Fibroblast of lung (primary cell): ENCODE measurements around the gene IP6K1. TPM values are rescaled to one million over a fixed set of nuclear protein-coding genes. Genes with fewer than 3 reads are reported as not detected.

Experiments
- DNase-seq, 2 donors: peaks; one replicate each; pipeline versions ENCODE4 v3.0.0 to v3.0.0-alpha.2; 2010; ENCODE audit warnings: low read depth in 2 of 2
- H2AFZ ChIP-seq: 2 replicates; pipeline ENCODE4 v1.5.1; 2012; ENCODE audit warnings: low read length, control low read depth, inconsistent platforms
- H3K27ac ChIP-seq: 2 replicates; pipeline ENCODE4 v1.5.1; 2011; ENCODE audit warnings: low read length, control low read depth; ENCODE audit not compliant: insufficient read depth
- H3K27me3 ChIP-seq: 2 replicates; pipeline ENCODE4 v1.5.1; 2011; ENCODE audit warnings: mild to moderate bottlenecking, low read length; ENCODE audit not compliant: control insufficient read depth, insufficient read depth
- H3K36me3 ChIP-seq: 2 replicates; pipeline ENCODE4 v1.5.1; 2011; ENCODE audit warnings: low read length; ENCODE audit not compliant: control insufficient read depth, insufficient read depth
- H3K4me1 ChIP-seq: 2 replicates; pipeline ENCODE4 v1.5.1; 2011; ENCODE audit warnings: low read length; ENCODE audit not compliant: control insufficient read depth, insufficient read depth; ENCODE audit errors: extremely low read depth
- H3K4me2 ChIP-seq: 2 replicates; pipeline ENCODE4 v1.5.1; 2011; ENCODE audit warnings: low read length, control low read depth; ENCODE audit not compliant: insufficient read depth; ENCODE audit errors: extremely low read depth
- H3K4me3 ChIP-seq, 4 experiments: fragments of 200-600 bp in 1 of 4; sonication (generic) in 1 of 4; replicated peaks in 1 of 4; 2 replicates each; pipeline ENCODE4 v1.5.1; 2011 to 2016; ENCODE audit warnings: low read length in 4 of 4, low read depth in 3 of 4, mild to moderate bottlenecking in 3 of 4, control low read depth in 2 of 4, inconsistent platforms in 1 of 4, mixed read lengths in 1 of 4; ENCODE audit not compliant: insufficient read depth in 1 of 4; ENCODE audit errors: control extremely low read depth in 1 of 4
- H3K79me2 ChIP-seq: 2 replicates; pipeline ENCODE4 v1.5.1; 2012; ENCODE audit warnings: mild to moderate bottlenecking, low read length, inconsistent platforms; ENCODE audit not compliant: control insufficient read depth, insufficient read depth
- H3K9ac ChIP-seq: 2 replicates; pipeline ENCODE4 v1.5.1; 2011; ENCODE audit warnings: mild to moderate bottlenecking, low read length, control low read depth; ENCODE audit not compliant: insufficient read depth
- H3K9me3 ChIP-seq: 2 replicates; pipeline ENCODE4 v1.5.1; 2012; ENCODE audit warnings: low read depth, low read length; ENCODE audit not compliant: control insufficient read depth, insufficient read depth
- H4K20me1 ChIP-seq: 2 replicates; pipeline ENCODE4 v1.5.1; 2011; ENCODE audit warnings: low read length; ENCODE audit not compliant: control insufficient read depth, insufficient read depth; ENCODE audit errors: extremely low read depth
- EZH2 ChIP-seq: IDR thresholded peaks from 2 replicates; pipeline ENCODE4 v1.5.1; 2012; ENCODE audit warnings: low read length, control low read depth, mild to moderate bottlenecking; ENCODE audit errors: missing control alignments
- polyA plus RNA-seq, 2 donors: library from polyadenylated mRNA; depleted of rRNA in 1 of 2; stranded (reverse) in 1 of 2; unstranded in 1 of 2; fragments of >200 nt; gene quantifications; 2 replicates each; pipeline ENCODE4 v1.2.1, GENCODE V29; 2011 to 2012; ENCODE audit warnings: missing spikeins in 1 of 2
- total RNA-seq: library from RNA; depleted of rRNA; stranded (reverse); fragments of >200 nt; gene quantifications from 2 replicates; pipeline ENCODE4 v1.2.1, GENCODE V29; 2014
- TF ChIP-seq, protein P1 (sequence below), 2 donors: IDR thresholded peaks in 1 of 2; conservative IDR thresholded peaks in 1 of 2; 1 replicate in 1 of 2; 2 replicates in 1 of 2; pipeline ENCODE4 v1.5.1; 2011 to 2012; ENCODE audit warnings: low read length in 2 of 2, control low read depth in 1 of 2, inconsistent platforms in 1 of 2, low read depth in 1 of 2, mild to moderate bottlenecking in 1 of 2

IP6K1 gene
- total and polyA plus RNA-seq, 2 donors (not counting 1 experiment from before 2014, with no cell fraction given), result 30.2 to 45.4 TPM

DNA sequence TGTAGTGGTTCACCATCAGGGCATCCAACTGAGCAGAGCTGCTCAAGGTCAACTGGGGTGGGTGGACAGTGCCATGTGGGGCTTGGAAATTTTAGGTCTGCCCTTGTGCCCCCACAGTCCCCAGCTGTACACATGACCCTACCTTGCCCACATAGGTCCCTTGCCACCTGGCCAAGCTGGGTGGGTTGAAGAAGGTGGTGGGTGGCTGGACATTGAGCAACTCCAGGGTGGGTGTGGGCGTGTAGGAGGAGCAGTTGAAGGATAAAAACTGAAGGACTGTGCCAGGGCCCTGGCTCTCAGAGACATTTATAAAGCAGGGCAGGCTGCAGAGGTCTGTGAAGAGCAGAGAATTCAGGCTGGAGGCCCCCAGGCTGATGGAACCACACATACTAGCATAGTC is 12.8 kb upstream of the IP6K1 start:
- DNase-seq, result no peak
- H3K36me3 ChIP-seq, result no peaks in the 10 kb centered on the region
- H4K20me1 ChIP-seq, result no peaks in the 10 kb centered on the region
- TF ChIP-seq, protein P1, sequence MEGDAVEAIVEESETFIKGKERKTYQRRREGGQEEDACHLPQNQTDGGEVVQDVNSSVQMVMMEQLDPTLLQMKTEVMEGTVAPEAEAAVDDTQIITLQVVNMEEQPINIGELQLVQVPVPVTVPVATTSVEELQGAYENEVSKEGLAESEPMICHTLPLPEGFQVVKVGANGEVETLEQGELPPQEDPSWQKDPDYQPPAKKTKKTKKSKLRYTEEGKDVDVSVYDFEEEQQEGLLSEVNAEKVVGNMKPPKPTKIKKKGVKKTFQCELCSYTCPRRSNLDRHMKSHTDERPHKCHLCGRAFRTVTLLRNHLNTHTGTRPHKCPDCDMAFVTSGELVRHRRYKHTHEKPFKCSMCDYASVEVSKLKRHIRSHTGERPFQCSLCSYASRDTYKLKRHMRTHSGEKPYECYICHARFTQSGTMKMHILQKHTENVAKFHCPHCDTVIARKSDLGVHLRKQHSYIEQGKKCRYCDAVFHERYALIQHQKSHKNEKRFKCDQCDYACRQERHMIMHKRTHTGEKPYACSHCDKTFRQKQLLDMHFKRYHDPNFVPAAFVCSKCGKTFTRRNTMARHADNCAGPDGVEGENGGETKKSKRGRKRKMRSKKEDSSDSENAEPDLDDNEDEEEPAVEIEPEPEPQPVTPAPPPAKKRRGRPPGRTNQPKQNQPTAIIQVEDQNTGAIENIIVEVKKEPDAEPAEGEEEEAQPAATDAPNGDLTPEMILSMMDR (conservative IDR thresholded peaks at IDR 0.05 in 1 of 2, IDR thresholded peaks at IDR 0.05 in 1 of 2; ENCODE audit: low read depth in 1 of 2, low read length in 2 of 2), result no peak
- TF ChIP-seq EZH2, result no peak
- no peak overlapping the region for H3K4me2 ChIP-seq
- H2AFZ ChIP-seq, result no peak overlapping the region
- no peak overlapping the region for H3K27ac ChIP-seq
- H3K9ac ChIP-seq, result no peak overlapping the region
- H3K4me3 ChIP-seq, result no peak overlapping the region
- no peaks in the 10 kb centered on the region for H3K9me3 ChIP-seq
- H3K27me3 ChIP-seq, result no peaks in the 10 kb centered on the region
- H3K79me2 ChIP-seq, result no peaks in the 10 kb centered on the region
- peaks cover 8% of the 10 kb centered on the region for H3K4me1 ChIP-seq

DNA sequence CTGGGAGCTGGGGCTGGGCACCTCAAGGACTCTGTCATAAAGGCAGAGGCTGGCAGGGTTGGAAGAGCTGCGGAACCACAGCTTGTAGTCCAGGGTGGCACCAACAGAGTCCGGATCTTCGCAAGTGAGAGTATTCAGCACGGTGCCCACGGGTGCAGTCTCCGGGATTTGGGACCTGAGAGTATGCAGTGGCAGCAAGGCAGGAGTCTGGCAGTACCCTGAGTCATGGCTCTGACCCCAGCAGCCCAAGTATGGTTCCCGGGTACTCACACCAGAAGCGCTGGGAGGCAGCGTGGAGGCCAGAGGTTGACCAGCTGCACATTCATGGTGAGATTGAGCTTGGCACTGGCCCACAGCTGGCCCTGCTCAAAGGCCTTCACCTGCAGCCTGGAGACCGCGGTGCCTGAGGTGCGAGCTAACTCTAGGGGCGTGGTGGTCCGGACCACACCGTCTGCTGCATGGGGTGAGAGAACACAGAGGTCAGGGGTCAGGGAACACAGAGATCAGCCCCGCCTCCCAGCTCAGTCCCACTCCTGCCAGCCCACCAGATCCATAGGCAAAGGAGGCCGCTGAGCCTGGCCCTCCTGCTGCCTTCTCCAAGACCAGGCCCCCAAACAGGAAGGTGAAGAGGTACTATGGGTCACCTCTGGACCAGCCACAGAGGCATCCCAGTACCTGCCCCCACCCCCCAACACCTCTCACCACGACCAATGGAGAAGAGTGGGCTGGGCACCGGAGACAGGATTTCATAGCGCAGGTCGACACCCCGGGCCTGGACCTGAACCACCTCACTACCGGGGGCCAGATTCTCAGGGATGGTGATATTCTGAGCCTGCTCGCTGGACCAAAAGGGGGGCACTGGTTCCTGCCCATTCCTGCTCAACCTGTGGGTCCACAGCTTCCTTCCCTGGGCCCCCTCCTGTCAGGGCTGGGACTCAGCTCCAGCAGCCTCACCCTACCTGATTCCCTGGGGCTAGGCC is 8.9 kb upstream of the IP6K1 start:
- Histone ChIP-seq H3K9ac (no peak overlapping the region), H3K4me2 (no peak overlapping the region), H2AFZ (no peak overlapping the region), H3K27ac (no peak overlapping the region), H3K4me3 (no peak overlapping the region), H3K4me1 (peaks cover 6% of the 10 kb centered on the region), H3K27me3 (no peaks in the 10 kb centered on the region), H4K20me1 (no peaks in the 10 kb centered on the region), H3K36me3 (no peaks in the 10 kb centered on the region), H3K79me2 (no peaks in the 10 kb centered on the region), H3K9me3 (no peaks in the 10 kb centered on the region)
- no peak for TF ChIP-seq EZH2
- TF ChIP-seq, protein P1 (conservative IDR thresholded peaks at IDR 0.05 in 1 of 2, IDR thresholded peaks at IDR 0.05 in 1 of 2; ENCODE audit: low read depth in 1 of 2, low read length in 2 of 2), result no peak
- no peak for DNase-seq

DNA sequence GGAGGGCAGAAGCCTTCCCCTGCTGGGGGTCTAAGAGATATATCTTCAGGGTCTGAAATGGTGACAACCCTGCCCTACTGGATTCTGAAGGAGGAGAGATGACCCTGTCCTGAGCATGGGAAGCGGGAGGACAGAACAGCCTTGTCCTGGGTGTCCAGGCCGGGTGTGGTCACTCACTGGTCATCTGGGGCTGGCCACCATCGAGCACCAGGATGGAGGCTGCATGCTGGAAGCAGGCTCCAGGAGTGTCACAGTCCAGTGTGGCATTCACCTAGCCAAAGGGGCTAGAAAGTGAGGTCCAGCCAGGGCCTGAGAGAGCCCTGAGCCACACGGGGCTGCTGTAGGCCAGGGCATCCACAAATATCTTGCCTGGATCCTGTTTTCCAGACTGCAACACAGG is 8.1 kb upstream of the IP6K1 start:
- DNase-seq, result no peak
- Histone ChIP-seq H3K9me3 (no peaks in the 10 kb centered on the region), H3K4me2 (no peak overlapping the region), H3K4me1 (peaks cover 3% of the 10 kb centered on the region), H3K27me3 (no peaks in the 10 kb centered on the region), H3K27ac (no peak overlapping the region), H3K79me2 (no peaks in the 10 kb centered on the region), H2AFZ (no peak overlapping the region), H3K9ac (no peak overlapping the region), H4K20me1 (no peaks in the 10 kb centered on the region), H3K36me3 (no peaks in the 10 kb centered on the region), H3K4me3 (no peak overlapping the region)
- TF ChIP-seq, protein P1 (conservative IDR thresholded peaks at IDR 0.05 in 1 of 2, IDR thresholded peaks at IDR 0.05 in 1 of 2; ENCODE audit: low read depth in 1 of 2, low read length in 2 of 2), result no peak
- TF ChIP-seq EZH2, result no peak
